Endothelial cell of umbilical vein (primary cell): ENCODE results near the gene CDK12. TPM values are rescaled to one million over a fixed set of nuclear protein-coding genes. Genes with fewer than 3 reads are reported as not detected.

Source experiments
- BruUV-seq: library from RNA; stranded (reverse); fragments of 400-500 nt; replicated peaks from 2 replicates; lab custom pipeline; 2021; lab: Mats Ljungman, UMichigan
- CTCF ChIA-PET: fragments of 300-600, 350-600 bp; sonication (Branson Sonifier 250); formaldehyde crosslinking; loops from one replicate; lab custom pipeline; 2021; ENCODE audit warnings: antibody characterized with exemption, inconsistent platforms; lab: Charles Lee
- POLR2A ChIA-PET: fragments of 300-600, 350-600 bp; sonication (Branson Sonifier 250); formaldehyde crosslinking; loops from one replicate; lab custom pipeline; 2021; ENCODE audit warnings: antibody characterized with exemption, inconsistent platforms; lab: Charles Lee
- DNase-seq: peaks from one replicate; pipeline ENCODE4 v3.0.0-alpha.2; 2011; ENCODE audit warnings: low read depth, low spot score
- FAIRE-seq: peaks from 2 replicates; lab custom pipeline; 2011; peaks lifted over from hg19 to GRCh38; lab: Jason Lieb, UNC
- H2AFZ ChIP-seq: 2 replicates; pipeline ENCODE4 v1.6.0; 2012; ENCODE audit warnings: low read depth, low read length, control low read depth, inconsistent platforms
- H3K27ac ChIP-seq: 2 replicates; pipeline ENCODE4 v1.5.1; 2011; ENCODE audit warnings: low read depth, mild to moderate bottlenecking, control low read depth, low read length, moderate library complexity; ENCODE audit not compliant: insufficient read depth
- H3K27me3 ChIP-seq, 2 experiments: 2 replicates each; pipeline versions ENCODE4 v1.6.0 to v1.6.1; 2011; ENCODE audit warnings: low read length in 2 of 2, mixed read lengths in 1 of 2; ENCODE audit not compliant: control insufficient read depth in 2 of 2, insufficient read depth in 2 of 2
- H3K36me3 ChIP-seq, 2 experiments: 2 replicates in 1 of 2; 3 replicates in 1 of 2; pipeline ENCODE4 v1.5.1; 2011; ENCODE audit warnings: low read length in 2 of 2, mild to moderate bottlenecking in 1 of 2, moderate library complexity in 1 of 2; ENCODE audit not compliant: control insufficient read depth in 2 of 2, insufficient read depth in 2 of 2; ENCODE audit errors: extremely low read depth in 1 of 2
- H3K4me1 ChIP-seq: 3 replicates; pipeline ENCODE4 v1.5.1; 2011; ENCODE audit warnings: mild to moderate bottlenecking, low read length; ENCODE audit not compliant: control insufficient read depth, insufficient read depth; ENCODE audit errors: extremely low read depth
- H3K4me2 ChIP-seq: 2 replicates; pipeline ENCODE4 v1.6.1; 2011; ENCODE audit warnings: low read length, control low read depth, mixed read lengths; ENCODE audit not compliant: insufficient read depth
- H3K4me3 ChIP-seq, 3 experiments: fragments of 200-600 bp in 1 of 3; sonication (generic), shearing (Covaris generic) in 1 of 3; replicated peaks in 1 of 3; 2 replicates each; pipeline ENCODE4 v1.5.1; 2011 to 2016; ENCODE audit warnings: control low read depth in 3 of 3, low read length in 3 of 3, mild to moderate bottlenecking in 2 of 3, inconsistent platforms in 1 of 3, low read depth in 1 of 3, moderate library complexity in 1 of 3; ENCODE audit not compliant: insufficient read depth in 1 of 3
- H3K79me2 ChIP-seq: 2 replicates; pipeline ENCODE4 v1.6.0; 2012; ENCODE audit warnings: low read length, inconsistent platforms; ENCODE audit not compliant: control insufficient read depth, insufficient read depth
- H3K9ac ChIP-seq: replicated peaks from 2 replicates; pipeline ENCODE3; 2011; ENCODE audit warnings: low read length, control low read depth; ENCODE audit not compliant: insufficient read depth; ENCODE audit errors: extremely low read depth
- H3K9me1 ChIP-seq: replicated peaks from 3 replicates; pipeline ENCODE4 v1.6.0; 2011; ENCODE audit warnings: mild to moderate bottlenecking, low read length; ENCODE audit not compliant: control insufficient read depth, insufficient read depth; ENCODE audit errors: extremely low read depth
- H3K9me3 ChIP-seq: replicated peaks from 2 replicates; pipeline ENCODE4 v1.5.1; 2012; ENCODE audit warnings: low read length, inconsistent platforms; ENCODE audit not compliant: control insufficient read depth, insufficient read depth
- H4K20me1 ChIP-seq: replicated peaks from 2 replicates; pipeline ENCODE3; 2011; ENCODE audit warnings: mild to moderate bottlenecking, low read length; ENCODE audit not compliant: control insufficient read depth, insufficient read depth; ENCODE audit errors: extremely low read depth
- EZH2 ChIP-seq: IDR thresholded peaks from 2 replicates; pipeline ENCODE4 v1.6.1; 2012; ENCODE audit warnings: borderline replicate concordance, low read depth, mild to moderate bottlenecking, moderate library complexity, low read length, inconsistent platforms; ENCODE audit not compliant: severe bottlenecking
- FOS ChIP-seq: IDR thresholded peaks from 2 replicates; pipeline ENCODE4 v1.6.1; 2011; ENCODE audit warnings: mild to moderate bottlenecking, low read length, moderate library complexity, borderline replicate concordance; ENCODE audit not compliant: insufficient read depth
- GATA2 ChIP-seq: IDR thresholded peaks from 2 replicates; pipeline ENCODE4 v1.7.0; 2011; ENCODE audit warnings: low read depth, mild to moderate bottlenecking, moderate library complexity, mixed read lengths, low read length; ENCODE audit not compliant: insufficient read length, insufficient read depth
- JUN ChIP-seq: IDR thresholded peaks from 2 replicates; pipeline ENCODE4 v1.6.1; 2011; ENCODE audit warnings: borderline replicate concordance, low read depth; ENCODE audit not compliant: insufficient read length, insufficient read depth
- MYC ChIP-seq: IDR thresholded peaks from one replicate; pipeline ENCODE4 v1.6.1; 2011; ENCODE audit warnings: mild to moderate bottlenecking, low read depth, low read length
- POLR2A ChIP-seq: IDR thresholded peaks from 2 replicates; pipeline ENCODE4 v1.6.1; 2012; ENCODE audit warnings: low read depth, mild to moderate bottlenecking, control low read depth, low read length
- POLR2AphosphoS5 ChIP-seq: IDR thresholded peaks from 2 replicates; pipeline ENCODE4 v1.6.1; 2012; ENCODE audit warnings: low read depth, mild to moderate bottlenecking, control low read depth, low read length, moderate library complexity; ENCODE audit not compliant: insufficient read depth
- dilution Hi-C: fragments of 300-500 bp; cut with MboI; formaldehyde crosslinking; loops from one replicate; pipeline ENCODE4 v1.15.0; 2019; ENCODE audit warnings: low sequenced_read_pairs; ENCODE audit not compliant: extremely low pct_ligation_motif_present
- intact Hi-C: fragments of 100-400 bp; cut with micrococcal nuclease; formaldehyde crosslinking; loops from one replicate; pipeline ENCODE4 v1.10.0; 2022
- polyA plus RNA-seq, 4 experiments: library from polyadenylated mRNA; depleted of rRNA in 3 of 4; stranded (reverse) in 3 of 4; unstranded in 1 of 4; fragments of >200 nt; gene quantifications; 2 replicates each; pipeline versions ENCODE4 v1.2.1 to v1.2.3, GENCODE V29; 2011 to 2012; ENCODE audit warnings: missing spikeins in 1 of 4
- total RNA-seq: library from RNA; stranded (reverse); gene quantifications from 2 replicates; pipeline ENCODE4 v1.2.3, GENCODE V29; 2021
- TF ChIP-seq, protein P1 (sequence below), 2 donors: IDR thresholded peaks; 1 replicate in 1 of 2; 2 replicates in 1 of 2; pipeline ENCODE4 v1.5.1; 2011; ENCODE audit warnings: low read length in 2 of 2, mild to moderate bottlenecking in 2 of 2, moderate library complexity in 2 of 2, control low read depth in 1 of 2, inconsistent platforms in 1 of 2, low read depth in 1 of 2; ENCODE audit not compliant: insufficient read depth in 1 of 2; ENCODE audit errors: extremely low read depth in 1 of 2
- TF ChIP-seq, protein P2 (sequence below): IDR thresholded peaks from 2 replicates; pipeline ENCODE4 v1.6.1; 2011; ENCODE audit not compliant: insufficient read depth, insufficient read length

Gene CDK12
- total and polyA plus RNA-seq, 2 donors (not counting 3 experiments of a cell fraction or from before 2014, with no cell fraction given) = 14.2 to 55.4 TPM

GRCh38 chr17:39538866-39539265, 77.6 kb downstream of the CDK12 start:
- peaks cover 10% of the 10 kb centered on the region for H3K4me1 ChIP-seq
- no peaks in the 10 kb centered on the region for H3K9me3 ChIP-seq
- no TSS peak for BruUV-seq
- dilution Hi-C loops (no loop called here), intact Hi-C loops (no loop called here)
- no peak overlapping the region for H3K4me3 ChIP-seq
- no peak overlapping the region for H3K27ac ChIP-seq
- H3K9ac ChIP-seq = no peak overlapping the region
- H3K9me1 ChIP-seq = no peaks in the 10 kb centered on the region
- no peaks in the 10 kb centered on the region for H3K79me2 ChIP-seq
- no peak overlapping the region for H3K4me2 ChIP-seq
- H3K27me3 ChIP-seq = no peaks in the 10 kb centered on the region
- ChIA-PET CTCF (interaction anchor here (0.7 to 4.1 kb wide), 2 partner anchors 9 kb away, joined by 3 to 26 read pairs; no protein-coding TSS in a partner anchor), POLR2A (no interaction called here)
- DNase-seq (no peak), FAIRE-seq (peak; percentile 35)
- H2AFZ ChIP-seq = no peak overlapping the region
- no peaks in the 10 kb centered on the region for H3K36me3 ChIP-seq
- no peaks in the 10 kb centered on the region for H4K20me1 ChIP-seq
- no peak for TF ChIP-seq POLR2AphosphoS5
- no peak for TF ChIP-seq EZH2
- TF ChIP-seq, protein P1, sequence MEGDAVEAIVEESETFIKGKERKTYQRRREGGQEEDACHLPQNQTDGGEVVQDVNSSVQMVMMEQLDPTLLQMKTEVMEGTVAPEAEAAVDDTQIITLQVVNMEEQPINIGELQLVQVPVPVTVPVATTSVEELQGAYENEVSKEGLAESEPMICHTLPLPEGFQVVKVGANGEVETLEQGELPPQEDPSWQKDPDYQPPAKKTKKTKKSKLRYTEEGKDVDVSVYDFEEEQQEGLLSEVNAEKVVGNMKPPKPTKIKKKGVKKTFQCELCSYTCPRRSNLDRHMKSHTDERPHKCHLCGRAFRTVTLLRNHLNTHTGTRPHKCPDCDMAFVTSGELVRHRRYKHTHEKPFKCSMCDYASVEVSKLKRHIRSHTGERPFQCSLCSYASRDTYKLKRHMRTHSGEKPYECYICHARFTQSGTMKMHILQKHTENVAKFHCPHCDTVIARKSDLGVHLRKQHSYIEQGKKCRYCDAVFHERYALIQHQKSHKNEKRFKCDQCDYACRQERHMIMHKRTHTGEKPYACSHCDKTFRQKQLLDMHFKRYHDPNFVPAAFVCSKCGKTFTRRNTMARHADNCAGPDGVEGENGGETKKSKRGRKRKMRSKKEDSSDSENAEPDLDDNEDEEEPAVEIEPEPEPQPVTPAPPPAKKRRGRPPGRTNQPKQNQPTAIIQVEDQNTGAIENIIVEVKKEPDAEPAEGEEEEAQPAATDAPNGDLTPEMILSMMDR (IDR thresholded peaks at IDR 0.05; ENCODE audit: extremely low read depth in 1 of 2, insufficient read depth in 1 of 2, low read depth in 1 of 2, low read length in 2 of 2) = no peak
- TF ChIP-seq JUN = no peak
- no peak for TF ChIP-seq FOS
- no peak for TF ChIP-seq POLR2A
- TF ChIP-seq MYC = no peak
- TF ChIP-seq GATA2 = no peak
- TF ChIP-seq, protein P2, sequence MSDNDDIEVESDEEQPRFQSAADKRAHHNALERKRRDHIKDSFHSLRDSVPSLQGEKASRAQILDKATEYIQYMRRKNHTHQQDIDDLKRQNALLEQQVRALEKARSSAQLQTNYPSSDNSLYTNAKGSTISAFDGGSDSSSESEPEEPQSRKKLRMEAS = no peak
